T follicular helper cell (primary cell): ENCODE measurements around the gene RTL5.

Experiments
- DNase-seq: peaks from one replicate; pipeline ENCODE4 v3.0.0-alpha.2; 2020; ENCODE audit warnings: low read depth

Gene RTL5

GRCh38 chrX:72078411-72078810, 53.3 kb downstream of the RTL5 start:
- no peak for DNase-seq
